Neural progenitor cell (in vitro differentiated cells): Measurements from ENCODE around the gene DNAH3. TPM values are rescaled to one million over a fixed set of nuclear protein-coding genes. Genes with fewer than 3 reads are reported as not detected.

ENCODE experiments used
- DNase-seq: peaks from one replicate; pipeline ENCODE4 v3.0.0-alpha.2; 2016; ENCODE audit warnings: low spot score
- H2AFZ ChIP-seq: fragments of 200-600 bp; sonication (generic); replicated peaks from 2 replicates; pipeline ENCODE4 v1.6.1; 2016; ENCODE audit warnings: antibody characterized with exemption
- H3F3A ChIP-seq: fragments of 200-600 bp; sonication (generic); 2 replicates; pipeline ENCODE4 v1.6.1; 2016; ENCODE audit warnings: antibody characterized with exemption, low read depth
- H3K27ac ChIP-seq: fragments of 200-600 bp; sonication (generic); 2 replicates; pipeline ENCODE4 v1.5.1; 2016; ENCODE audit warnings: mild to moderate bottlenecking
- H3K27me3 ChIP-seq: fragments of 200-600 bp; sonication (generic); 2 replicates; pipeline ENCODE4 v1.6.1; 2016; ENCODE audit warnings: mild to moderate bottlenecking, moderate library complexity
- H3K36me3 ChIP-seq: fragments of 200-600 bp; sonication (generic); 2 replicates; pipeline ENCODE4 v1.5.1; 2016
- H3K4me1 ChIP-seq: fragments of 200-600 bp; sonication (generic); 2 replicates; pipeline ENCODE4 v1.6.1; 2016; ENCODE audit warnings: mixed run types
- H3K4me2 ChIP-seq: fragments of 200-600 bp; sonication (generic); 2 replicates; pipeline ENCODE4 v1.6.1; 2016
- H3K4me3 ChIP-seq: fragments of 200-600 bp; sonication (generic); 2 replicates; pipeline ENCODE4 v1.5.1; 2016
- H3K79me2 ChIP-seq: fragments of 200-600 bp; sonication (generic); 2 replicates; pipeline ENCODE4 v1.6.1; 2016; ENCODE audit warnings: low read depth
- H3K9ac ChIP-seq: fragments of 200-600 bp; sonication (generic); 2 replicates; pipeline ENCODE4 v1.6.1; 2016
- H3K9me3 ChIP-seq: fragments of 200-600 bp; sonication (generic); 2 replicates; pipeline ENCODE4 v1.5.1; 2016; ENCODE audit warnings: low read depth
- H4K20me1 ChIP-seq: fragments of 200-600 bp; sonication (generic); 2 replicates; pipeline ENCODE4 v1.6.1; 2016; ENCODE audit warnings: low read depth
- H3K27ac Mint-ChIP-seq: 3 replicates; pipeline ENCODE4 v1.8.0; 2021; ENCODE audit warnings: mixed read lengths
- H3K27me3 Mint-ChIP-seq: 2 replicates; pipeline ENCODE4 v1.8.0; 2022; ENCODE audit warnings: low read depth, mild to moderate bottlenecking, inconsistent platforms, moderate library complexity, mixed read lengths; ENCODE audit not compliant: insufficient read depth
- H3K36me3 Mint-ChIP-seq: 3 replicates; pipeline ENCODE4 v1.8.0; 2021; ENCODE audit warnings: mixed read lengths
- H3K4me1 Mint-ChIP-seq: 3 replicates; pipeline ENCODE4 v1.8.0; 2021; ENCODE audit warnings: mixed read lengths
- H3K4me3 Mint-ChIP-seq: 3 replicates; pipeline ENCODE4 v1.8.0; 2021; ENCODE audit warnings: mild to moderate bottlenecking, moderate library complexity, mixed read lengths
- H3K9me3 Mint-ChIP-seq: 3 replicates; pipeline ENCODE4 v1.8.0; 2020; ENCODE audit warnings: mixed read lengths
- CTCF ChIP-seq: fragments of 200-600 bp; sonication (generic); IDR thresholded peaks from 2 replicates; pipeline ENCODE4 v1.5.1; 2017; ENCODE audit warnings: antibody characterized with exemption, mild to moderate bottlenecking
- EZH2 ChIP-seq: fragments of 200-600 bp; sonication (generic); IDR thresholded peaks from 2 replicates; pipeline ENCODE4 v1.6.1; 2017; ENCODE audit warnings: antibody characterized with exemption, mild to moderate bottlenecking, moderate library complexity
- EZH2phosphoT487 ChIP-seq: fragments of 200-600 bp; sonication (generic); IDR thresholded peaks from 2 replicates; pipeline ENCODE4 v1.6.1; 2017; ENCODE audit warnings: antibody characterized with exemption
- total RNA-seq: library from RNA; depleted of rRNA; stranded (reverse); fragments of >200 nt; gene quantifications from 2 replicates; pipeline ENCODE4 v1.2.3, GENCODE V29; 2015; ENCODE audit warnings: low replicate concordance

DNAH3 gene
- total RNA-seq, 1 donor from 2014 or later: 0.92 TPM

- no peak overlapping the region for H2AFZ ChIP-seq
- H3K27ac ChIP-seq: no peak overlapping the region
- H3K27me3 ChIP-seq: no peaks in the 10 kb centered on the region
- H3K27me3 Mint-ChIP-seq: peaks cover 4% of the 10 kb centered on the region
- H3K36me3 Mint-ChIP-seq: no peaks in the 10 kb centered on the region
- no peaks in the 10 kb centered on the region for H3K79me2 ChIP-seq
- no peaks in the 10 kb centered on the region for H3F3A ChIP-seq
- H4K20me1 ChIP-seq: no peaks in the 10 kb centered on the region
- no peak overlapping the region for H3K4me3 ChIP-seq
- TF ChIP-seq EZH2 (no peak), CTCF (no peak)
- no peak overlapping the region for H3K27ac Mint-ChIP-seq
- H3K9me3 Mint-ChIP-seq: no peaks in the 10 kb centered on the region
- no peaks in the 10 kb centered on the region for H3K36me3 ChIP-seq
- H3K4me1 Mint-ChIP-seq: no peaks in the 10 kb centered on the region
- H3K9ac ChIP-seq: no peak overlapping the region
- H3K4me2 ChIP-seq: no peak overlapping the region
- H3K9me3 ChIP-seq: no peaks in the 10 kb centered on the region
- no peak overlapping the region for H3K4me3 Mint-ChIP-seq
- no peak for DNase-seq
- H3K4me1 ChIP-seq: no peaks in the 10 kb centered on the region
Observed at GRCh38 chr16:20952139-20952920, 198.3 kb downstream of the DNAH3 start.

GRCh38 chr16:20950294-20950693 is 200.4 kb downstream of the DNAH3 start:
- no peaks in the 10 kb centered on the region for H3K4me1 ChIP-seq
- no peaks in the 10 kb centered on the region for H4K20me1 ChIP-seq
- Mint-ChIP-seq H3K27ac (no peak overlapping the region), H3K27me3 (peaks cover 2% of the 10 kb centered on the region), H3K36me3 (no peaks in the 10 kb centered on the region), H3K4me3 (no peak overlapping the region), H3K9me3 (no peaks in the 10 kb centered on the region), H3K4me1 (no peaks in the 10 kb centered on the region)
- no peaks in the 10 kb centered on the region for H3K9me3 ChIP-seq
- TF ChIP-seq EZH2phosphoT487 (no peak), CTCF (no peak), EZH2 (no peak)
- no peak overlapping the region for H3K4me2 ChIP-seq
- no peak overlapping the region for H3K27ac ChIP-seq
- H3K9ac ChIP-seq: no peak overlapping the region
- no peak for DNase-seq
- H3F3A ChIP-seq: no peaks in the 10 kb centered on the region
- no peak overlapping the region for H3K4me3 ChIP-seq
- H3K36me3 ChIP-seq: no peaks in the 10 kb centered on the region
- no peaks in the 10 kb centered on the region for H3K79me2 ChIP-seq
- H2AFZ ChIP-seq: no peak overlapping the region
- H3K27me3 ChIP-seq: no peaks in the 10 kb centered on the region

- no peak overlapping the region for H3K4me2 ChIP-seq
- Mint-ChIP-seq H3K36me3 (no peaks in the 10 kb centered on the region), H3K4me3 (no peak overlapping the region), H3K27ac (no peak overlapping the region), H3K4me1 (no peaks in the 10 kb centered on the region), H3K27me3 (peaks cover 1% of the 10 kb centered on the region), H3K9me3 (no peaks in the 10 kb centered on the region)
- no peaks in the 10 kb centered on the region for H4K20me1 ChIP-seq
- H3K4me1 ChIP-seq: no peaks in the 10 kb centered on the region
- H3K9me3 ChIP-seq: no peaks in the 10 kb centered on the region
- no peak overlapping the region for H3K27ac ChIP-seq
- no peak overlapping the region for H2AFZ ChIP-seq
- H3K79me2 ChIP-seq: no peaks in the 10 kb centered on the region
- no peak for DNase-seq
- no peak for TF ChIP-seq CTCF
- TF ChIP-seq EZH2phosphoT487: no peak
- no peak for TF ChIP-seq EZH2
- no peaks in the 10 kb centered on the region for H3K27me3 ChIP-seq
- H3K9ac ChIP-seq: no peak overlapping the region
- H3K36me3 ChIP-seq: no peaks in the 10 kb centered on the region
- no peaks in the 10 kb centered on the region for H3F3A ChIP-seq
- no peak overlapping the region for H3K4me3 ChIP-seq
Observed at GRCh38 chr16:20949660-20950059, 201.0 kb downstream of the DNAH3 start.
